ENCODE measurements around the gene SMAD6.

DNA sequence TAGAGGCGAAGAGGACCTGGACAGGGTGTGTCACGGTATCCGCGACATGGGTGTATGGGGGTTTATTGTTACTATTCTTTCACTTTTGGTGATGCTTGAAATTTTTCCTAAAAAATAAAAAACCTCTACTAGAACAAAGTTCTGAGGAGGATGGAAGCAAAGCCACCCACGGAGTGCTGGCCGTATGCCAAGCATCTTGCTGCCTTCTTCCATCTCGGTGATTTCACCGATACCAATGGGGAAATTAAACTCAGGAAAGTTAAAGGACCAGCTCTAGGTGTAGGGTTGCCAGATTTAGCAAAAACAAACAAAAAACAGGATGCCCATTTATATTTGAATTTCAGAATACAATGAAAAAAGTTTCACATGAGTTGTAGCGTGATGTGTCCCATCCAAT is 33.9 kb downstream of the SMAD6 start:
- TF ChIP-seq, protein P1, sequence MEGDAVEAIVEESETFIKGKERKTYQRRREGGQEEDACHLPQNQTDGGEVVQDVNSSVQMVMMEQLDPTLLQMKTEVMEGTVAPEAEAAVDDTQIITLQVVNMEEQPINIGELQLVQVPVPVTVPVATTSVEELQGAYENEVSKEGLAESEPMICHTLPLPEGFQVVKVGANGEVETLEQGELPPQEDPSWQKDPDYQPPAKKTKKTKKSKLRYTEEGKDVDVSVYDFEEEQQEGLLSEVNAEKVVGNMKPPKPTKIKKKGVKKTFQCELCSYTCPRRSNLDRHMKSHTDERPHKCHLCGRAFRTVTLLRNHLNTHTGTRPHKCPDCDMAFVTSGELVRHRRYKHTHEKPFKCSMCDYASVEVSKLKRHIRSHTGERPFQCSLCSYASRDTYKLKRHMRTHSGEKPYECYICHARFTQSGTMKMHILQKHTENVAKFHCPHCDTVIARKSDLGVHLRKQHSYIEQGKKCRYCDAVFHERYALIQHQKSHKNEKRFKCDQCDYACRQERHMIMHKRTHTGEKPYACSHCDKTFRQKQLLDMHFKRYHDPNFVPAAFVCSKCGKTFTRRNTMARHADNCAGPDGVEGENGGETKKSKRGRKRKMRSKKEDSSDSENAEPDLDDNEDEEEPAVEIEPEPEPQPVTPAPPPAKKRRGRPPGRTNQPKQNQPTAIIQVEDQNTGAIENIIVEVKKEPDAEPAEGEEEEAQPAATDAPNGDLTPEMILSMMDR (conservative IDR thresholded peaks at IDR 0.05), result no peak
- TF ChIP-seq ZFX (IDR thresholded peaks at IDR 0.05), result no peak
